Measurements from ENCODE around the gene UBQLN4. TPM values are rescaled to one million over a fixed set of nuclear protein-coding genes. Genes with fewer than 3 reads are reported as not detected.

UBQLN4 gene
- polyA plus RNA-seq, 1 of the 3 experiments (the other 2 are of a cell fraction) = 37.0 TPM

GRCh38 chr1:156025876-156026275, 27.7 kb downstream of the UBQLN4 start:
- H3K79me2 ChIP-seq (ENCODE audit: insufficient read depth) = no peaks in the 10 kb centered on the region
- H2AFZ ChIP-seq (ENCODE audit: low read depth) = peak overlapping the region; percentile 78
- H3K27ac ChIP-seq (ENCODE audit: low read depth in 2 of 2, low read length in 1 of 2) = no peak overlapping the region
- H3K27me3 ChIP-seq (ENCODE audit: insufficient read depth) = no peaks in the 10 kb centered on the region
- peaks cover 8% of the 10 kb centered on the region for H3F3A ChIP-seq (replicated peaks; ENCODE audit: insufficient read depth)
- no peak overlapping the region for H3K4me2 ChIP-seq
- H3K9me3 ChIP-seq = no peaks in the 10 kb centered on the region
- peak; percentile 85 for DNase-seq
- no peaks in the 10 kb centered on the region for H4K20me1 ChIP-seq (ENCODE audit: insufficient read depth)
- POLR2A ChIA-PET = interaction anchor here (1.0 to 1.1 kb wide), 2 partner anchors 44 to 91 kb away, joined by 3 read pairs; partner anchors contain the start of gene KHDC4
- H3K4me3 ChIP-seq (ENCODE audit: low read depth in 2 of 2, low read length in 1 of 2) = peak overlapping the region in 1 of 2 experiments; percentile 33; a peak in 1 of 4 replicates
- peaks cover 0 to 3% of the 10 kb centered on the region in 2 experiments; a peak in 2 of 4 replicates for H3K4me1 ChIP-seq (ENCODE audit: control insufficient read depth in 1 of 2, insufficient read depth in 2 of 2, low read depth in 1 of 2, low read length in 1 of 2)
- TF ChIP-seq SMC3 (IDR thresholded peaks at IDR 0.05; ENCODE audit: low read depth, low read length) (peak; percentile 81), CHD2 (IDR thresholded peaks at IDR 0.05; ENCODE audit: low read length, partially characterized antibody) (no peak), IRF3 (IDR thresholded peaks at IDR 0.05; ENCODE audit: low read depth, low read length) (no peak), SIN3A (IDR thresholded peaks at IDR 0.05; ENCODE audit: borderline replicate concordance, low read depth, low read length) (peak; percentile 35; the same call in 1 of the 2 replicates), RAD21 (IDR thresholded peaks at IDR 0.05; ENCODE audit: low read length) (peak; percentile 65), CTCF (IDR thresholded peaks at IDR 0.05) (peak; percentile 72), EP300 (IDR thresholded peaks at IDR 0.05; ENCODE audit: borderline replicate concordance in 1 of 2, low read depth in 1 of 2, low read length in 1 of 2) (no peak), MXI1 (IDR thresholded peaks at IDR 0.05; ENCODE audit: low read depth, low read length) (peak; percentile 62)
- no peaks in the 10 kb centered on the region for H3K36me3 ChIP-seq (replicated peaks in 1 of 2; ENCODE audit: control insufficient read depth in 1 of 2, insufficient read depth in 2 of 2, low read length in 1 of 2)
- CTCF ChIA-PET = interaction anchor here (0.6 to 2.6 kb wide), 18 partner anchors 11 to 85 kb away, joined by 3 to 45 read pairs (median 4); partner anchors contain the start of genes RXFP4 and UBQLN4
- 13% methylated on average over 6 of the region's 9 CpGs for WGBS (ENCODE audit: low lambda C conversion rate)
- H3K9ac ChIP-seq = no peak overlapping the region
- H3K9me2 ChIP-seq = no peaks in the 10 kb centered on the region

GRCh38 chr1:156024801-156025200, 28.8 kb downstream of the UBQLN4 start:
- Histone ChIP-seq H3K4me2 (no peak overlapping the region), H3K27ac (ENCODE audit: low read depth in 2 of 2, low read length in 1 of 2) (no peak overlapping the region), H4K20me1 (ENCODE audit: insufficient read depth) (peaks cover 5% of the 10 kb centered on the region), H2AFZ (ENCODE audit: low read depth) (no peak overlapping the region), H3K79me2 (ENCODE audit: insufficient read depth) (peaks cover 7% of the 10 kb centered on the region), H3F3A (replicated peaks; ENCODE audit: insufficient read depth) (peaks cover 12% of the 10 kb centered on the region), H3K4me1 (ENCODE audit: control insufficient read depth in 1 of 2, insufficient read depth in 2 of 2, low read depth in 1 of 2, low read length in 1 of 2) (peaks cover 2 to 4% of the 10 kb centered on the region in 2 experiments; a peak in 3 of 4 replicates), H3K9me3 (no peaks in the 10 kb centered on the region), H3K36me3 (replicated peaks in 1 of 2; ENCODE audit: control insufficient read depth in 1 of 2, insufficient read depth in 2 of 2, low read length in 1 of 2) (peaks cover 0 to 1% of the 10 kb centered on the region in 2 experiments), H3K27me3 (ENCODE audit: insufficient read depth) (no peaks in the 10 kb centered on the region), H3K9me2 (no peaks in the 10 kb centered on the region), H3K9ac (no peak overlapping the region), H3K4me3 (ENCODE audit: low read depth in 2 of 2, low read length in 1 of 2) (no peak overlapping the region)
- CTCF ChIA-PET = interaction anchor here (1.1 to 2.6 kb wide), 3 partner anchors 13 to 45 kb away, joined by 3 to 45 read pairs (median 5); no protein-coding TSS in a partner anchor
- no peak for DNase-seq
- 76% methylated on average over 4 of the region's 5 CpGs for WGBS (ENCODE audit: low lambda C conversion rate)
- POLR2A ChIA-PET = no interaction called here
- no peak for TF ChIP-seq FOXM1 (IDR thresholded peaks at IDR 0.05; ENCODE audit: low read depth)
- no peak for TF ChIP-seq CTCF (IDR thresholded peaks at IDR 0.05)
- no peak for TF ChIP-seq IRF3 (IDR thresholded peaks at IDR 0.05; ENCODE audit: low read depth, low read length)
- TF ChIP-seq RFX5 (IDR thresholded peaks at IDR 0.05; ENCODE audit: low read length) = no peak
- no peak for TF ChIP-seq MEF2A (IDR thresholded peaks at IDR 0.05; ENCODE audit: borderline replicate concordance, low read depth)
- no peak for TF ChIP-seq MXI1 (IDR thresholded peaks at IDR 0.05; ENCODE audit: low read depth, low read length)
- no peak for TF ChIP-seq FOSL2 (IDR thresholded peaks at IDR 0.05; ENCODE audit: borderline replicate concordance, low read depth)
- no peak for TF ChIP-seq ZBTB33 (IDR thresholded peaks at IDR 0.05; ENCODE audit: borderline replicate concordance, low read depth)
- no peak for TF ChIP-seq USF1 (IDR thresholded peaks at IDR 0.05; ENCODE audit: borderline replicate concordance, low read depth)
- TF ChIP-seq TCF12 (IDR thresholded peaks at IDR 0.05) = no peak
- no peak for TF ChIP-seq TEAD4 (IDR thresholded peaks at IDR 0.05; ENCODE audit: borderline replicate concordance, insufficient read depth)
- no peak for TF ChIP-seq YY1 (IDR thresholded peaks at IDR 0.05; ENCODE audit: low read depth)
